Measurements from ENCODE around the gene CFAP45. TPM values are rescaled to one million over a fixed set of nuclear protein-coding genes. Genes with fewer than 3 reads are reported as not detected.

CFAP45 gene
- total RNA-seq, 1 experiment from 2014 or later, result 9.3 TPM

DNA sequence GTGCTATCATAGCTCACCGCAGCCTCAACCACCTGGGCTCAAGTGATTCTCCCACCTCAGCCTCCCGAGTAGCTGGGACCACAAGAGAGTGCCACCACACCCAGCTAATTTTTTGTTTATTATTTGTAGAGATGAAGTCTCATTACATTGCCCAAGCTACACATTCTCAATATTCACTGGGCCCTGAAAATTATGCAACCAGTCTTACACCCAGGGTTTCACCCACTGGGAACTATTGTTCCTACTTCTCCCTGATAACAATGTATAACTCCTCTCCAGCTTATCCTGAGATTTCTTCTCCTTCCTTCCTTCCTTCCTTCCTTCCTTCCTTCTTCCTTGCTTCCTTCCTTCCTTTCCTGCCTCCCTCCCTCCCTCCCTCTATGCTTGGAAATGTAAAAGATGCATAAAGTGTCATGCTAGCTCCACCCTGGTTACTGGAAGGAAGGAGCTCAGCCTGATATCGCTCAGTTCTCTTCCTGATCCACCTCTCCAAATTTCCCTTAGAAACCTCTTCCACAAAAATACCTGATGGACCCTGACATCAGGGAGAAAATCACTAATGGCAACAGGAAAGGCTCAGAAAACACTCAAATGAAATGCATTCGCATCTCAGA lies 26.3 kb downstream of the CFAP45 start:
- Histone ChIP-seq H3K27me3 (ENCODE audit: insufficient read depth, low read depth) (no peaks in the 10 kb centered on the region), H3K79me2 (ENCODE audit: low read depth) (no peaks in the 10 kb centered on the region), H3K9me3 (ENCODE audit: insufficient read depth, low read depth) (no peaks in the 10 kb centered on the region), H2AFZ (no peak overlapping the region), H3K27ac (no peak overlapping the region), H3K36me3 (ENCODE audit: low read depth) (no peaks in the 10 kb centered on the region), H3K4me1 (replicated peaks; ENCODE audit: insufficient read depth) (peaks cover 23% of the 10 kb centered on the region), H4K20me1 (ENCODE audit: insufficient read depth) (no peaks in the 10 kb centered on the region), H3F3A (ENCODE audit: insufficient read depth, low read depth) (peaks cover 11% of the 10 kb centered on the region; the same call in 1 of the 2 replicates), H3K9me2 (ENCODE audit: insufficient read depth) (no peaks in the 10 kb centered on the region), H3K4me2 (no peak overlapping the region), H3K4me3 (no peak overlapping the region)
- ChIA-PET POLR2A (ENCODE audit: unreplicated experiment) (no interaction called here), CTCF (no interaction called here)
- no peak for DNase-seq
- BruUV-seq (replicated peaks), result no TSS peak
- intact Hi-C loops (cut with micrococcal nuclease; ENCODE audit: unreplicated experiment), result no loop called here
- TF ChIP-seq EZH2 (IDR thresholded peaks at IDR 0.05; ENCODE audit: low read depth), result no peak
- TF ChIP-seq, protein P1, sequence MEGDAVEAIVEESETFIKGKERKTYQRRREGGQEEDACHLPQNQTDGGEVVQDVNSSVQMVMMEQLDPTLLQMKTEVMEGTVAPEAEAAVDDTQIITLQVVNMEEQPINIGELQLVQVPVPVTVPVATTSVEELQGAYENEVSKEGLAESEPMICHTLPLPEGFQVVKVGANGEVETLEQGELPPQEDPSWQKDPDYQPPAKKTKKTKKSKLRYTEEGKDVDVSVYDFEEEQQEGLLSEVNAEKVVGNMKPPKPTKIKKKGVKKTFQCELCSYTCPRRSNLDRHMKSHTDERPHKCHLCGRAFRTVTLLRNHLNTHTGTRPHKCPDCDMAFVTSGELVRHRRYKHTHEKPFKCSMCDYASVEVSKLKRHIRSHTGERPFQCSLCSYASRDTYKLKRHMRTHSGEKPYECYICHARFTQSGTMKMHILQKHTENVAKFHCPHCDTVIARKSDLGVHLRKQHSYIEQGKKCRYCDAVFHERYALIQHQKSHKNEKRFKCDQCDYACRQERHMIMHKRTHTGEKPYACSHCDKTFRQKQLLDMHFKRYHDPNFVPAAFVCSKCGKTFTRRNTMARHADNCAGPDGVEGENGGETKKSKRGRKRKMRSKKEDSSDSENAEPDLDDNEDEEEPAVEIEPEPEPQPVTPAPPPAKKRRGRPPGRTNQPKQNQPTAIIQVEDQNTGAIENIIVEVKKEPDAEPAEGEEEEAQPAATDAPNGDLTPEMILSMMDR (conservative IDR thresholded peaks at IDR 0.05), result no peak

DNA sequence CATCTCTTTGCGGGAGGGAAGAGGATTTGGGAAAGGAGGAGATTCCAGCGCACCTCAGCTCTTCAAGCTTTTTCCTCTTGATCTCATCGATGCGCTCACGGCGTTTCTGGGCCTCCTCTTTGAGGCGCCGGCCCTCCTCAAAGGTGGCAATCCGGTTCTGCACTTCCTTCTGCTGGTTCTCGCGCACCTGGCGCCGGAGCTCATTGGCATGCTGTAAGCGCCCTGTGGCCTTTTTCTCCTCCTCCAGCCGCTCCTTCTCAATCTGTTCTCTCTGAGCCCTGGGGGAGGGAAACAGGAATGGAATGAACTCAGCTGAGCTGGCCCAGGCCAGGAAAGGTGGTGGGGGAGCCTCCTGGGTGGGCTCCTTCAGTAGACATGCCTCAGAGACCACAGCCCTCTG lies 27.1 kb downstream of the CFAP45 start:
- Histone ChIP-seq H3K9me2 (ENCODE audit: insufficient read depth) (no peaks in the 10 kb centered on the region), H3F3A (ENCODE audit: insufficient read depth, low read depth) (peaks cover 8% of the 10 kb centered on the region; the same call in 1 of the 2 replicates), H4K20me1 (ENCODE audit: insufficient read depth) (no peaks in the 10 kb centered on the region), H3K4me1 (replicated peaks; ENCODE audit: insufficient read depth) (peaks cover 19% of the 10 kb centered on the region), H3K27me3 (ENCODE audit: insufficient read depth, low read depth) (no peaks in the 10 kb centered on the region), H3K4me3 (no peak overlapping the region), H3K9me3 (ENCODE audit: insufficient read depth, low read depth) (no peaks in the 10 kb centered on the region), H3K36me3 (ENCODE audit: low read depth) (no peaks in the 10 kb centered on the region), H3K4me2 (no peak overlapping the region), H3K79me2 (ENCODE audit: low read depth) (no peaks in the 10 kb centered on the region), H2AFZ (no peak overlapping the region), H3K27ac (no peak overlapping the region)
- ChIA-PET CTCF (no interaction called here), POLR2A (ENCODE audit: unreplicated experiment) (no interaction called here)
- BruUV-seq (replicated peaks), result no TSS peak
- TF ChIP-seq, protein P1 (conservative IDR thresholded peaks at IDR 0.05), result no peak
- TF ChIP-seq EZH2 (IDR thresholded peaks at IDR 0.05; ENCODE audit: low read depth), result no peak
- no peak for DNase-seq
- intact Hi-C loops (cut with micrococcal nuclease; ENCODE audit: unreplicated experiment), result no loop called here

DNA sequence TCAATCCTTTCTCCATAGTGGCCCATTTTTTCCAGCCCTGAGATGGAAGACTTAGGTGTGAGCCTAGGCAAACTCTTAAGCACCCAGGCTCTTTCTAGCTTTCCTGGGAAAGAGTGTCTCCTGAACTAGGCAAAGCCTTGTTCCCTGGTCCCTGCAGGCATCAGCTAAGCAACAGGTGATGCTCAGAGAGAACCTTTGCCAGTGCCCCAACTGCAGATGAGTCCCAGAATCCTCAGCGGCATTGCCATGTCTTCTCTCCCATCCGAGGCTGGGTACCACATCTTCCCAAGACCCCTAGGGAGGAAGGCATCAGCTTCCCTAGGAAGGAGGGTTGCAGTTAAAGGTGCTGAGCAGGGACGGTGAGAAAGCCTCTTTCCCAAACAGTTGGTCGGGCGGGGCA lies 29.3 kb downstream of the CFAP45 start:
- intact Hi-C loops (cut with micrococcal nuclease; ENCODE audit: unreplicated experiment), result no loop called here
- TF ChIP-seq EZH2 (IDR thresholded peaks at IDR 0.05; ENCODE audit: low read depth), result no peak
- TF ChIP-seq, protein P1 (conservative IDR thresholded peaks at IDR 0.05), result no peak
- Histone ChIP-seq H3K27ac (no peak overlapping the region), H3K4me1 (replicated peaks; ENCODE audit: insufficient read depth) (peaks cover 17% of the 10 kb centered on the region), H3F3A (ENCODE audit: insufficient read depth, low read depth) (peaks cover 8% of the 10 kb centered on the region; the same call in 1 of the 2 replicates), H3K9me3 (ENCODE audit: insufficient read depth, low read depth) (no peaks in the 10 kb centered on the region), H3K36me3 (ENCODE audit: low read depth) (no peaks in the 10 kb centered on the region), H3K4me3 (no peak overlapping the region), H4K20me1 (ENCODE audit: insufficient read depth) (no peaks in the 10 kb centered on the region), H2AFZ (no peak overlapping the region), H3K79me2 (ENCODE audit: low read depth) (no peaks in the 10 kb centered on the region), H3K9me2 (ENCODE audit: insufficient read depth) (no peaks in the 10 kb centered on the region), H3K27me3 (ENCODE audit: insufficient read depth, low read depth) (no peaks in the 10 kb centered on the region), H3K4me2 (no peak overlapping the region)
- ChIA-PET CTCF (no interaction called here), POLR2A (ENCODE audit: unreplicated experiment) (no interaction called here)
- DNase-seq, result no peak
- no TSS peak for BruUV-seq (replicated peaks)
